ENCODE results near the gene AGTRAP. TPM values are rescaled to one million over a fixed set of nuclear protein-coding genes. Genes with fewer than 3 reads are reported as not detected.

AGTRAP gene
- total and polyA plus RNA-seq, 2 of the 8 experiments (the other 6 are each of a cell fraction or from before 2014, with no cell fraction given), result 69.7 to 192 TPM

DNA sequence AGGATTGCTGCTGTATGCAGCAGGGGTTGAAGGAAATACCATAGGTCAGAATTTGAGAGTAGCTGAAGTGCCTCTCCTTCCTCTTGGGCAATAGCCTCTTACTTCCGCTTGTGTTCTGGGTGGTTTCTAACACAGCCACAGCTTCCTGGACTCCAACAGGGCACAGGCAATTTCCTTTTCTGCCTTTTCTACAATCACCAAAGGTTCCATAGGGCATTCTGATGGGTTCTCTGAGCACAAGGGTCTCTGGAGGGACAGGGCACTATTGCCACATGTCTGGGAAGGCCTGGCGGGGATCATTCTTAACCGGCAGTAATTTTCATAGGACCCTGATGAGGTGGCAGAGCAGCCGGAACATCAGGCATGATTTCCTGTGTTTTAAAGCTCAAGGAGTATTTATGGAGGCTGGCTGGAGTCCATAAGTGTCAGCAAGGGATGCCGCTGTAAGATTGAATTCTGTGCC is 5.5 kb upstream of the AGTRAP start:
- no peak overlapping the region for H3K18ac ChIP-seq (ENCODE audit: extremely low read depth, low read length)

More for the DNA sequence above, 5.5 kb upstream of the AGTRAP start:
- DNase-seq (ENCODE audit: low read depth in 1 of 2, low spot score in 2 of 2) (no peak), FAIRE-seq (no peak)
- Histone ChIP-seq H4K20me1 (replicated peaks in 1 of 2; ENCODE audit: control insufficient read depth in 1 of 2, insufficient read depth in 2 of 2, low read length in 2 of 2) (peaks cover 0 to 1% of the 10 kb centered on the region in 2 experiments), H4K5ac (ENCODE audit: insufficient read length, low read depth, low read length) (no peak overlapping the region), H3K4me3 (ENCODE audit: extremely low read depth in 1 of 4, insufficient read depth in 2 of 4, low read depth in 3 of 4, low read length in 4 of 4) (no peak overlapping the region), H3K79me1 (ENCODE audit: low read depth, low read length) (no peaks in the 10 kb centered on the region), H3K23me2 (ENCODE audit: low read depth, low read length) (peaks cover 4% of the 10 kb centered on the region; the same call in 1 of the 2 replicates), H3K79me2 (ENCODE audit: control insufficient read depth in 1 of 2, insufficient read depth in 2 of 2, low read length in 2 of 2) (no peaks in the 10 kb centered on the region), H3K9ac (replicated peaks in 1 of 4; ENCODE audit: extremely low read depth in 1 of 4, low read depth in 3 of 4, low read length in 3 of 4) (no peak overlapping the region; a peak in 1 of 7 replicates), H2AFZ (ENCODE audit: low read length) (no peak overlapping the region), H4K8ac (ENCODE audit: extremely low read depth, insufficient read depth, low read length) (no peak overlapping the region), H3K4me2 (ENCODE audit: insufficient read depth in 1 of 2, low read depth in 2 of 2, low read length in 2 of 2) (peak overlapping the region in 1 of 2 experiments; percentile 4; a peak in 1 of 4 replicates), H2BK15ac (ENCODE audit: low read length) (peak overlapping the region; percentile 100), H3K23ac (ENCODE audit: insufficient read length) (no peak overlapping the region), H2BK12ac (ENCODE audit: low read depth, low read length) (peak overlapping the region; percentile 98), H3K9me3 (ENCODE audit: insufficient read depth in 2 of 2, low read depth in 1 of 2, low read length in 1 of 2) (no peaks in the 10 kb centered on the region), H2AK5ac (ENCODE audit: low read depth, low read length) (no peak overlapping the region), H3K27me3 (replicated peaks in 1 of 4; ENCODE audit: control insufficient read depth in 3 of 4, extremely low read depth in 1 of 4, insufficient read depth in 3 of 4, low read length in 3 of 4) (no peaks in the 10 kb centered on the region), H2BK5ac (ENCODE audit: low read depth, low read length) (peak overlapping the region; percentile 94; the same call in 1 of the 2 replicates), H2BK120ac (replicated peaks; ENCODE audit: low read depth, low read length) (no peak overlapping the region), H3K4me1 (replicated peaks in 1 of 4; ENCODE audit: control insufficient read depth in 3 of 4, insufficient read depth in 4 of 4, low read length in 3 of 4) (peaks cover 4 to 37% (median 26%) of the 10 kb centered on the region in 4 experiments), H3K4ac (replicated peaks; ENCODE audit: insufficient read length, low read depth, low read length) (no peak overlapping the region), H2BK20ac (ENCODE audit: low read length) (peak overlapping the region; percentile 100; the same call in 1 of the 2 replicates), H3K27ac (ENCODE audit: low read depth, low read length) (no peak overlapping the region), H3K36me3 (ENCODE audit: control insufficient read depth in 2 of 4, insufficient read depth in 4 of 4, low read length in 3 of 4) (no peaks in the 10 kb centered on the region), H4K91ac (replicated peaks; ENCODE audit: insufficient read length, low read length) (no peak overlapping the region), H3K56ac (replicated peaks; ENCODE audit: insufficient read length, low read depth, low read length) (no peak overlapping the region), H3K14ac (ENCODE audit: insufficient read length) (no peak overlapping the region)
- CTCF ChIA-PET (ENCODE audit: partially characterized antibody), result interaction anchor here (0.6 to 1.2 kb wide), 5 partner anchors 10 to 351 kb away, joined by 3 to 13 read pairs (median 4); no protein-coding TSS in a partner anchor
- TF ChIP-seq CEBPB (IDR thresholded peaks at IDR 0.05; ENCODE audit: low read depth, low read length) (peak; percentile 31; the same call in 1 of the 2 replicates), CHD1 (IDR thresholded peaks at IDR 0.05; ENCODE audit: low read depth, low read length) (no peak)
- POLR2A ChIA-PET (ENCODE audit: partially characterized antibody), result interaction anchor here (0.9 to 2.1 kb wide), 6 partner anchors 10 to 59 kb away, joined by 4 to 10 read pairs (median 6); no protein-coding TSS in a partner anchor
- 73% methylated on average over 5 of the region's 5 CpGs; no CpG with 5 or more reads in 1 of the 2 experiments for WGBS, 2 experiments (ENCODE audit: extremely low coverage in 1 of 2, insufficient coverage in 1 of 2, insufficient read length in 1 of 2, insufficient replicate concordance in 2 of 2, low coverage in 1 of 2, low lambda C conversion rate in 2 of 2, missing lambda C conversion rate in 1 of 2)

All from H1 (cell line).